Left lobe of liver (tissue), 2 donors: ENCODE results near the gene PIK3R6. TPM values are rescaled to one million over a fixed set of nuclear protein-coding genes. Genes with fewer than 3 reads are reported as not detected.

Experiments used
- ATAC-seq: fragments of 200-7000 bp; cut with Tn5 transposase; one replicate; pipeline ENCODE4 v1.9.1; 2020; ENCODE audit warnings: mild to moderate bottlenecking, moderate library complexity
- DNase-seq: peaks from one replicate; pipeline ENCODE4 v3.0.0-alpha.2; 2020; ENCODE audit warnings: low spot score
- total RNA-seq: library from RNA; stranded (reverse); gene quantifications from one replicate; pipeline ENCODE4 v1.2.1, GENCODE V29; 2021
- donor health status: DM: no; HTN: no; CAD: no; lungs with moderate emphysema.
- donor health status: DM: no; HTN: yes; CAD: no.

The PIK3R6 gene
- total RNA-seq, 1 donor from 2014 or later = 0.18 TPM

GRCh38 chr17:8800656-8801055, 66.8 kb downstream of the PIK3R6 start:
- no peak for ATAC-seq

GRCh38 chr17:8799570-8800212, 67.8 kb downstream of the PIK3R6 start:
- DNase-seq = no peak
- ATAC-seq = no peak

More at GRCh38 chr17:8800656-8801055, 66.8 kb downstream of the PIK3R6 start:
- DNase-seq = no peak

GRCh38 chr17:8798846-8799569, 68.5 kb downstream of the PIK3R6 start, which contains the start of gene MFSD6L:
Gene MFSD6L (minus strand): TSS chr17:8799365. CDS start chr17:8799120, 245 bp downstream.
- ATAC-seq = peak; percentile 38
- no peak for DNase-seq

GRCh38 chr17:8798176-8798845, 69.2 kb downstream of the PIK3R6 start:
- ATAC-seq (no peak), DNase-seq (no peak)

GRCh38 chr17:8797621-8798175, 69.8 kb downstream of the PIK3R6 start:
- ATAC-seq (no peak), DNase-seq (no peak)

- no peak for DNase-seq
- ATAC-seq = no peak
Observed at GRCh38 chr17:8794636-8795035, 72.8 kb downstream of the PIK3R6 start.

- DNase-seq (no peak), ATAC-seq (no peak)
Observed at GRCh38 chr17:8793649-8794048, 73.8 kb downstream of the PIK3R6 start.

- DNase-seq (no peak), ATAC-seq (no peak)
Observed at GRCh38 chr17:8792646-8793045, 74.8 kb downstream of the PIK3R6 start.

- ATAC-seq (no peak), DNase-seq (no peak)
Observed at GRCh38 chr17:8791910-8792270, 75.6 kb downstream of the PIK3R6 start.

- ATAC-seq = no peak
Observed at GRCh38 chr17:8791248-8791909, 76.1 kb downstream of the PIK3R6 start.

GRCh38 chr17:8789743-8790142, 77.7 kb downstream of the PIK3R6 start:
- DNase-seq = no peak
- no peak for ATAC-seq

More at GRCh38 chr17:8791248-8791909, 76.1 kb downstream of the PIK3R6 start:
- DNase-seq = no peak

- ATAC-seq (no peak), DNase-seq (no peak)
Observed at GRCh38 chr17:8788998-8789397, 78.5 kb downstream of the PIK3R6 start.

GRCh38 chr17:8785547-8786413, 81.7 kb downstream of the PIK3R6 start:
- peak; percentile 99 for ATAC-seq
- DNase-seq = peak; percentile 79

- ATAC-seq = no peak
- DNase-seq = no peak
Observed at GRCh38 chr17:8782176-8782575, 85.3 kb downstream of the PIK3R6 start.

GRCh38 chr17:8781776-8782175, 85.7 kb downstream of the PIK3R6 start:
- no peak for ATAC-seq
- no peak for DNase-seq

- DNase-seq (no peak), ATAC-seq (no peak)
Observed at GRCh38 chr17:8776881-8777280, 90.6 kb downstream of the PIK3R6 start.

GRCh38 chr17:8776248-8776647, 91.2 kb downstream of the PIK3R6 start:
- DNase-seq (no peak), ATAC-seq (no peak)

GRCh38 chr17:8766731-8767130, 100.7 kb downstream of the PIK3R6 start:
- no peak for ATAC-seq

GRCh38 chr17:8762012-8762411, 105.5 kb downstream of the PIK3R6 start:
- ATAC-seq (no peak), DNase-seq (no peak)

More at GRCh38 chr17:8766731-8767130, 100.7 kb downstream of the PIK3R6 start:
- no peak for DNase-seq

GRCh38 chr17:8758137-8758596, 109.3 kb downstream of the PIK3R6 start, which contains the start of gene SPDYE4:
Gene SPDYE4 (minus strand): TSS chr17:8758546. CDS start chr17:8758382, 164 bp downstream.
- ATAC-seq = no peak
- no peak for DNase-seq
